BJ (cell line): ENCODE measurements around the gene PRDM16. TPM values are rescaled to one million over a fixed set of nuclear protein-coding genes. Genes with fewer than 3 reads are reported as not detected.

Experiments used
- CTCF ChIA-PET: fragments of 350-600 bp; formaldehyde crosslinking; extraction: SDS; loops from one replicate; lab custom pipeline; 2021; ENCODE audit warnings: antibody characterized with exemption, inconsistent platforms; lab: Yijun Ruan, JAX
- POLR2A ChIA-PET: fragments of 300-600 bp; sonication (Branson Sonifier 250); formaldehyde crosslinking; extraction: SDS; loops from one replicate; lab custom pipeline; 2021; ENCODE audit warnings: antibody characterized with exemption; lab: Charles Lee
- DNase-seq: peaks from one replicate; pipeline ENCODE4 v3.0.0-alpha.2; 2011; ENCODE audit warnings: low read depth
- H3K27me3 ChIP-seq: 2 replicates; pipeline ENCODE4 v1.6.0; 2011; ENCODE audit warnings: low read length; ENCODE audit not compliant: control insufficient read depth, insufficient read depth
- H3K36me3 ChIP-seq: 2 replicates; pipeline ENCODE4 v1.5.1; 2011; ENCODE audit warnings: low read length; ENCODE audit not compliant: control insufficient read depth, insufficient read depth
- H3K4me3 ChIP-seq: 2 replicates; pipeline ENCODE4 v1.5.1; 2011; ENCODE audit warnings: low read depth, mild to moderate bottlenecking, control low read depth, low read length
- CTCF ChIP-seq: IDR thresholded peaks from 2 replicates; pipeline ENCODE4 v1.5.1; 2011; ENCODE audit warnings: low read depth, mild to moderate bottlenecking, control low read depth, inconsistent platforms, low read length, moderate library complexity; ENCODE audit not compliant: insufficient read depth
- polyA plus RNA-seq: library from polyadenylated mRNA; depleted of rRNA; stranded (reverse); fragments of >200 nt; gene quantifications from 2 replicates; pipeline ENCODE4 v1.2.3, GENCODE V29; 2011

Gene PRDM16
- polyA plus RNA-seq, 1 experiment: 0.02 TPM

DNA sequence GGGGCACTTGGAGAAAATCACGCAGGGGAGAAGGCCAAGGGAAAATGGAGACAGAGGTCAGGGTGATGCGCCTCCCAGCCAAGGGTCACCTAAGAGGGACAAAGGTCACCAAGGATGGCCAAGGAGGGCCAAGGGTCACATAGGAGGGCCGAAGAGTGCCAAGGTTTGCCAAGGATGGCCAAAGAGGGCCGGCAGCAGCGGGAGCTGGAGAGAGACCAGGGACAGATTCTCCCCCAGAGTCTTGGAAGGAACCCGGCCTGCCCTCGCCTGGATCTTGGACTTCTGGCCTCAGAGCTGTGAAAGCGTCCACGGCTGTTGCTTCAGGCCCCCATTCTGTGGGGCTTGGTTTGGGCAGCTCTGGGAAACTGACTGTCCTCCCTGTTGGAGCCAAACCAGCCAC is 359.9 kb downstream of the PRDM16 start:
- H3K4me3 ChIP-seq: no peak overlapping the region
- POLR2A ChIA-PET: no interaction called here
- CTCF ChIA-PET: no interaction called here
- no peaks in the 10 kb centered on the region for H3K27me3 ChIP-seq
- TF ChIP-seq CTCF: no peak
- DNase-seq: no peak
- H3K36me3 ChIP-seq: no peaks in the 10 kb centered on the region

DNA sequence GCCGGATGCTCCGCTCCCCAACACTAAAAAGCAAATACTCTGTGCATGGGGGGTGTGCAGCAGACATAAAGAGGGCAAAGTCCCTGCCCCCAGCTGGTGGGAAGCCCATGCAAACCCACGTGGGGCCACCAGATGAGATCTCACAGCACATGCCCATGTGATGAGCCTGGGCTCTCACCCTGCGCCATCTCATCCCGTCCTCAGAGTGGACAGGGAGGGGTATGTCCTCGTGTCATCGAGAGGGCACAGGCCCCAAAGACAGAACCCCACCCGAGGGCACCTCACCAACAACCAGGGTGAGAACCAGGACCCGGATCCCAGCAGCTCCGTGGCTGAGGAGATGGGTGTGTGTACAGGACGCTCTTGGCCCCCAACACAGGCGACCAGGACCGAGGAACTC is 360.3 kb downstream of the PRDM16 start:
- POLR2A ChIA-PET: no interaction called here
- H3K4me3 ChIP-seq: no peak overlapping the region
- DNase-seq: no peak
- CTCF ChIA-PET: no interaction called here
- H3K27me3 ChIP-seq: no peaks in the 10 kb centered on the region
- TF ChIP-seq CTCF: no peak
- no peaks in the 10 kb centered on the region for H3K36me3 ChIP-seq

DNA sequence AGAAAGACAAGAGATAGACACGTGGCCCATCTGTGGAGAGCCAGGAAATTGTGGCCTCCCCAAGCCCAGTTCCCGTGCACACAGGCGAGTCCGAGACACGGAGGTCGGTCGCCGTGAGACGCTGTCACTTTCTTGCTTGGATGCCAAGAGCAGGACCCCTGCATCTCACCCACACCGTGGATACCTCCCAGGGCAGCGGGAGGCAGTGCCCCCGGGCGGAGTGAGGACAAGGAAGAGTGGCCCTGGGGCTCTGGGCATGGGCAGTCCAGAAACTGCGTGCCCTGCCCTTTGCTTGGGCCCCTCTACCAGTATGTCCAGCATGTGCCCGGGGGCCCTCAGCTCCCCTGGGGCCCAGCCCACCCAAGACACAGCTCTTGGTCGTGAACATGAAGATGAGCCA is 360.8 kb downstream of the PRDM16 start:
- ChIA-PET CTCF (interaction anchor here (1.1 kb wide), 1 partner anchor 1385 kb away, joined by 3 read pairs; no protein-coding TSS in a partner anchor), POLR2A (no interaction called here)
- no peak for TF ChIP-seq CTCF
- Histone ChIP-seq H3K27me3 (no peaks in the 10 kb centered on the region), H3K4me3 (no peak overlapping the region), H3K36me3 (no peaks in the 10 kb centered on the region)
- no peak for DNase-seq

GRCh38 chr1:3430406-3430805 is 361.4 kb downstream of the PRDM16 start:
- Histone ChIP-seq H3K27me3 (no peaks in the 10 kb centered on the region), H3K36me3 (no peaks in the 10 kb centered on the region), H3K4me3 (no peak overlapping the region)
- POLR2A ChIA-PET: no interaction called here
- CTCF ChIA-PET: interaction anchor here (1.1 kb wide), 1 partner anchor 1385 kb away, joined by 3 read pairs; no protein-coding TSS in a partner anchor
- no peak for TF ChIP-seq CTCF
- no peak for DNase-seq

- POLR2A ChIA-PET: no interaction called here
- CTCF ChIA-PET: interaction anchor here (1.1 kb wide), 1 partner anchor 1386 kb away, joined by 3 read pairs; no protein-coding TSS in a partner anchor
- Histone ChIP-seq H3K27me3 (no peaks in the 10 kb centered on the region), H3K4me3 (no peak overlapping the region), H3K36me3 (no peaks in the 10 kb centered on the region)
- no peak for DNase-seq
- TF ChIP-seq CTCF: no peak
Observed at GRCh38 chr1:3430820-3431219, 361.8 kb downstream of the PRDM16 start.
